CD4-positive, alpha-beta T cell treated with Interleukin-15 for 1 hour (primary cell): ENCODE measurements around the gene IMP4.

Experiments used
- DNase-seq: peaks from one replicate; pipeline ENCODE4 v3.0.0-alpha.2; 2020

IMP4 gene

DNA sequence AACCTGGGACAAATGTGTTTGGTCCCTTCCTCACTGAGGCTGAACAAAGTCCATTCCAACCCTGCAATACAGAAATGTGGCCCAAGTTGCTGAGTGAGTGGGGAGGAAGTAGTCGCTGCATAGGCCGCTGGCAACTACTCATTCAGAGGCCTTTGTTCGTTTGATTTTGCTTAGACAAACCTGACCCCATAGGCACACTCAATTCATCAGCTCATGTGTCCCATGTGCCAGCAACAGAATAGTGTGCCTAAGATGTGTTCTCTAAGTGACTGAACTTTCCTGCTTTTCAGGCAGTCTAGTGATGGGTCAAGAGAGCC, 36.2 kb downstream of the IMP4 start:
- DNase-seq = no peak

DNA sequence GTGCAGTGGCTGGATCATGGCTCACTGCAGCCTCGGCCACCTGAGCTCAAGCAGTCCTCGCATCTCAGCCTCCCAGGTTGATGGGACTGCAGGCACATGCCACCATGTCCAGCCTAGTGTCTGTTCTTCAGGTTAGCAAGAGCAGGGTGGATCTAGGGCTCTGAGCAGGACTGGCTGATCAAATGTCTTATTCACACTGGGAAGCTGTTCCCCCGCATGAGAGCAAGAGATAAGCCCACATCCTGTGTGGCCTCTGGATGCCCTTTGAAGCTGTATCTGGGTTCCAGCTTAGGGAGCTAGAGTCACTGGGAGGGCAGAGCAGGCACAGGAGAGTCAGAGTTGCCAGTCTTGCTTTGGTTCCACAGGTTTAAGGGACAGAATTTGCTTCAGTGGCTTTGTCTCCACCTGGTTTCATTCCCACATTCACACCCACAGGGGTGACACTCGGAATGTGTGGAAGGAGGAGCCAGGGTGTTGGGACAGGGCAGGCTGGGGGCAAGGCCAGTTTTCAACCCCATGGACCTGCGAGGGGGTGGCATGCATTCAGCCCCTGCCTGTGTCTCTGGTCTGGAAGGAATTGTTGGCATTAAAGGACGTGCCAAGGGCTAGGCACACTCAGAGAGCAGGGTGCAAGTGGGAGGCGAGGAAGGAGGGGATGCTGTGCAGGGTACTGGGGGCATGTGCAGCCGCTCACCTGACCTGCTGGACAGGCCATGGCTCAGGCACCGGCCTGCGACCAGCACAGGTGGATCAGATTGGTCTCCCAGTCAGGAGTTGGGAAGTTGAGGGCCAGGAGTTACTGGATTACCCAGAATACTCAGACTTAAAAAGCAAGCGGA, 37.6 kb downstream of the IMP4 start:
- DNase-seq = no peak

DNA sequence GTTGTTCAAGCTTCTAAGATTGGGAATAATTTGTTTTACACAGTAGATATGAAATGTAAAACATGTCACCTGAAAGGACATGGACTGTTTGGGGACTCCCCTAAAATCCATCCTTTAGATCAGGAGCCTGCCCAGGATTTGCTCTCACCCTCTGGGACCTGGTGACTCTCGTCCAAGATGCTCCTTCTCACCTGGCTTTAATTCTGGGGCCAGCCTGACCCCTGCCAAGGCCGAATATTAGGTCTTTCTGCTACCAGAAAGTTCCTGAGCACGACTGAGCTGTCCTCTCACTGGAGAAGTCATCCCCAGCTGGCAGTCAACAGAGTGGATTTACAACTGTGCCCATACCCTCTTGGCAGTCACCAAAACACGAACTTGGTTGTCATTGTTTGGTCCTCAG, 38.4 kb downstream of the IMP4 start:
- no peak for DNase-seq

DNA sequence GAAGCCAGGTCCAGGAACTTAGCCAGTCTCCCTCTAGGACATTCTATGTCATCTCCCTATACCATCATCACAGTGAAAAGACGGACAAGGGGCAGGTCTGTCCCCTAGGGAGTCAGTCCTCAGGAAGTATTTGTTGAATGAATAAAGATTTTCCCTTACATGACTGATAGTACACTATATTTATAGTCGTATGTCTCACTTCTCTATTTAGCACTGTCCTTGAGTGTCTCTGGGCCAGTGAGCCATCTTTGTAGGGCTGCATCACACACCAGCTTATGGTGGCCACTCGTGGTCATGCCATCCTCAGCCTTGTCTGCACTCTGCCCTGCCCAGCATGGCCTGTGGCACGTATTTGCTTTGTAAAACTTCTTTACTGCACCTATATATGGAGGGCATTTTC, 38.9 kb downstream of the IMP4 start:
- DNase-seq = no peak

DNA sequence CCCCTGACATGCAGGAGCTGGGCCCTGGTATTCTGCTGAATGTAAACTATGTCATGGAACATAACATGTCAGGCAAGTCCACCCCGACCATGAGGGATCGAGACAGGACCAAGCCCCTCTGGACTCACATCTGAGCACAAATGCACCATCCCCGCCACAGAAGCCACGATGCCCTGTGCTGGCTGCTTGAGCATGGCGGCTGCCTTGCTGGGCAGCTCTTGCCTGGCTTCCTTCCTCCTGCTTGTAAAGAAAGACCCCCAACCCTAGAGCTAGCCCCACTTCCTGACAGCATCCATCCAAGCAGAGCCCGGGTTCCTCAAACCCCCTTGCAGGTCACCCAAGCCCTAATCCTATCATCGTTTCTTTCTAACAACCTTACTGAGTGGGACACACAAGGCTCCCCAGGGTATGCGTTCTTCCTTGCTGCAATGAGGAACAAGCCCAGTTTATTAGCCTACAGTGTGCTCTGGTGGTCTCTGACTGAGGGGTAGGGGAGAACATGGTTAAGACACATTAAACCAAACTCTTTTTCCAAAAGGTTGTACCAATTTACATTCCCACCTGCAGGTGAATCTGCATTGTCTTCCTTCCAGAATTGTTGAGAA, 39.7 kb downstream of the IMP4 start:
- no peak for DNase-seq

DNA sequence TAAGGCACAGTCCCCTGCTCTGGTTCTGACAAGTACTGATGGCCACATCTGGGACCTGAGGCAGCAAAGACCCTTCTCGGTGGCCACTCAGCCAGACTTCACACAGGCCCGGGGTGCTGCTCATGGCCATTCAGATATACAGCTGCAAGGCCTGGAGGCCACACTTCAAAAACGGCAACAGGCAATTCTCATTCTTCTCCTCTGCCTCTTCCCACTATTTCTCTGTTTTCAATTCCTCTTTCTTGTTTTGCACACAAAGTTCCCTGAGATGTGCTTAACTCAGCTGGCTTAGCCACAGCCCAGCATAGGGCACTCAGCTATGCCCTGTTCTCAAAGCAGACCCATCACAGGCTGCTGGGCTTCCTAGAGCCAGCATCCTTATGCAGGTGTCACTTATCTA, 43.0 kb downstream of the IMP4 start:
- DNase-seq = no peak

DNA sequence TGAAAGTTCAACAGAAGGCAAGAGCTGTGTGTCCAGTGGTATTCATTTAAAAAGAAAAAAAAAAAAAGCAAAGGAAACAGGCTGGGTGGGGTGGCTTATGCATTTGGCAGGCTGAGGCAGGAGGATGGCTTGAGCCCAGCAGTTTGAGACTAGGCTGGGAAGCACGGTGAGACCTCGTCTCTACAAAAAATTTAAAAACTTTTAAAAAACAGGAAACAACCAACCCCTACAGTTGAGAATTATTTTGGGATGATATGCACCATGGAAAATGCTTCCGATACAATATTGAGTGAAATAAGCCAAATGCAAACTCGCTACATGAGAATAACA, 44.3 kb downstream of the IMP4 start:
- no peak for DNase-seq

DNA sequence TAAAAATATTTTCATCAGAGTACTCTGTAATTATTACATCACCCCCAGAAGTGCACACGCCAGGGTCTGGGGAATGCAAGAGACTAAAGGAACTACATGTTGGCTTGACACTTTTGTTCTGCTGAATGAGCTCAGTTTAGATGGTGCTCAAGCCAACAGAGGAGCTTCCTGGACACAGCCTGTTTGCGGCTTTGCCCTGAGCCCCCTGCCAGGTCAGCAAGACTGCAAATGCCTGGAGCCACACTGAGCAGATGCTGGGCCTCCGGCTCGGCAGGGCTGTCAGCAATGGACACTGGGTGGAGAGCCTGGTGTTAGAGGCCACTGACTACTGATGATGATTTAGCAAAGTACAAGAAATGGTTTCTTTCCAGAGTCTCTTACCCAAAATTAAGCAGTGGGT, 45.1 kb downstream of the IMP4 start:
- DNase-seq = no peak

DNA sequence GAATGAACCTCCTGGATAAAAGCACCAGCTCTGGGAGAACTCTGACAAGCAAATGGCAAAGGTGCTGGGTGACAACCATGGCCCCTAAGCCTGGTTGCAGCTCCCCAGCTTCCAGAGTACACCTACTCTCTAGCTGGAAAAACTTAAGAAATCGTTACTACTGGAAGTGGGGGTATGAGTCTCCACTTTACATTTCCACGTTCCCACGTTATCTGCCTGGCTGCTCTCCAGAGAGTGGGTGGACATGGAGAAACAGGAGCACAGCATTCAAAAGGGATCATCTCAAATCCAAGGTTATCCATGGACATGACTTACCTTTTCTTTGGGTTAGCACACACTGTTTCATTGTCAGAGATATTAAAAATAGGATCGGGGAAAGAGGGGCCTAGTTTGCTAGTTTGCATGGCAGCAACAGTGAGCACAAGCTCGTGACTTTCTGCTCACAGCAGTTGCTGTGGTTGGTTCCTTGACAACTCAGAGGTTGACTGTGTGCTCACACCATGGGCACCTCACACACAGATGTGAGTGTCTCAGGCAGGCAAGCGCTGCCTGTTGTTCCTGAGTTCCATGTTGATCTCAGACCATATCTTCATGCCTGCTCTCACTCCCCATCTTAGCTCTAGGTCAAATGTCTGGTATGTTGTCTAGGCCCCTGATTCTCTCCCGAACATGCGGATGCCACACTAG, 45.7 kb downstream of the IMP4 start:
- no peak for DNase-seq

DNA sequence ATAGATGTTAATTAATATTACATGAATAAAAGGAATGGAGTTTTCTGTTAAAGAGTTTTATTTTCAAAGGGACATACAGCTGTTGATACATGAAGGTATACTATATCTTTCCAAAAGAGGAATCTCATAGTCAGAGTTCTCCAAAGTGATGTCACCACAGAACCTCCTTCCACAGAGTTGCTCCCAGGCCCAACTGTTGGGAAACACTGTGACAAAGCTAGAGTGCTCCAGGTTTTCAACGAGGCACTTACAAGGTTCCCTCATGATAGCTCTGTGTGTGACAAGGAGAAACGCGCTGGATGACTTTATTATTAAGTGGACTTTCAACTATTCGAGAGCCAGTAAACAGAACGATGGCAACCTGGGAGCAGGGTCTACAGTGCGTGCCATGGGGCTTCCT, 46.7 kb downstream of the IMP4 start:
- no peak for DNase-seq

DNA sequence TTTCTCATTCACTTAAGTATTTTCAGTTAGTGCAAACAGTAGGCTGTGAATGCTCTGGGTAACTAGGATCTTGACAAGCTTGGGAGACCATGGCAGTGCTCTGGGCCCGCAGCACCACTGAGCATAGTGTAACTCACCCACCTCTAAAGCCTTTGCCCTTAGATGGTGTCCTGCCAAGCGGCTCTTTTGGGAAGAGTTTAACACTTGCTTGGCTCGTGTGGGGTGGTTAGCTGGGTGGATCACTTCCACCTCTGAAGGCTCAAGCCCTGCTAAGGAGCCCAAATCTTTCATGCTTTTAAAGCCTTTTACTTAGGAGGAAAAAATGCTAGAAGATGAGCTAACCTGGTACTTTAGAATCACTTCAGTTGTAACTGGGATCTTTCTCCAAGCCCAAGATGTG, 47.1 kb downstream of the IMP4 start:
- DNase-seq = no peak

DNA sequence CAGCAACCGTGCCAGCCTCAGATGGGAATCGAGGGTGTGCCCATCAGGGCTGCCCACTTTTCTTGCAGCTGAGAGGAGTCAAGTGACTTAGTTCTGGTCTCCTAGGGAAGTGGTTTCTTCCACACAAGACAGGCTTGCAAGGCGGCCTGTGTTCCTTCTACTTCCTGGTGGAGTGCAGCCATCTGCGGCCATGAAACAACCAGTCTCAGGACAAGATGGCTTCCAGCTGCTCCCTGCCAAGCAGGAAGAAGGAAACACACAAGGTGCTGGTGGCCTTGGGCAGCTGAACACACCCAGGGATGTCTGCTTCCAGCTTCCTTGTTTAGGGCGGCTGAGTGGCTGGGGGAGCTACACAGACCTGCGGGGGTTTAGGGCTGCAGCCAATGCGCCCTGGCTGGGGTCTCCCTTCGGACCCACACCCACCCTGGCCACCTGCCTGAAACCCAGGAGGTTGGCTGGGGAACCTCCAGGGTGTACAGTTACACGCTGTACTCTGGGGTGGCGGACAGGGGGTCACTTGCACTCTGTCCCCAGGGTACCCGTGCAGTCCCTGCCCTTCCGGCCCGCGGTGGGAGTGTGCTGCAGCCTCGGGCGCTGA, 47.9 kb downstream of the IMP4 start:
- no peak for DNase-seq

DNA sequence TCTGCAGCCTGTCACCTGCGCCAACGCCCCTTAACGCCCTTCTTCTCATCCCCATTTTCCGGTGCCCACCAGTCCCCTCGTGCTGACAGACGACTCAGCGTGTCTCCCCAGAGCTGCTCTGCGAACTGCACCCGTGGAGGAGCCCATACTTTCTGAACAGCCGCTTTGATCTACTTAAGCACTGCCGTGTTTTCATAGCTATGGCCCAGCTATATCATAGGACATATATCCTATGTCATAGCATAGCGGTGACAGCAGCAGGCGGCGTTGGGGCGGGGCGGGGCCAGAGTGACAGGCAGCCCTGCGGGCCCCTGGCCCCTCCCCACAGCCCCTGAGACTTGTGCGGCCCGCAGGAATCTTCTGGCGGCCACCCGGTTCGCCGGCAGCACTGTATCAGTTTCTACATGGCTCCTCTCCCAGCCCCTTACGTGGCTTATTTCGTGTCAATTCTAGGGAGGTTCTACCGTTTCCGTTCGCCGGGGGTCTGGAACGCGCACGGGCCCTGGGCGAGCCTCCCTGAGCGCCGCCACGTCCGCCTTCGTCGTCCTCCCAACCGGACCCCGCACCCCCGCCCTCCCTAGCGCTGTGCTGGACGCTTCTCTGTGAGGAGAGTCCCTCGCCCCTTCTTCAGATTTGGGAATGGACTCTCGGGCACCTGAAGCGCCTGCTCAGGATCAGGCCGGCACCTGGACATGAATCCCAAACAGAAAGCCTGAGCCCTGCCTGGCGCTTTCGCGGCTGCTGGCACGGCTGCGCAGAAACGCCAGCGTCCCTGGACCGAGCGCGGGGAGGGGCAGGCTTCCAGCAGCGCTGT, 48.6 kb downstream of the IMP4 start:
- peak; percentile 64 for DNase-seq

DNA sequence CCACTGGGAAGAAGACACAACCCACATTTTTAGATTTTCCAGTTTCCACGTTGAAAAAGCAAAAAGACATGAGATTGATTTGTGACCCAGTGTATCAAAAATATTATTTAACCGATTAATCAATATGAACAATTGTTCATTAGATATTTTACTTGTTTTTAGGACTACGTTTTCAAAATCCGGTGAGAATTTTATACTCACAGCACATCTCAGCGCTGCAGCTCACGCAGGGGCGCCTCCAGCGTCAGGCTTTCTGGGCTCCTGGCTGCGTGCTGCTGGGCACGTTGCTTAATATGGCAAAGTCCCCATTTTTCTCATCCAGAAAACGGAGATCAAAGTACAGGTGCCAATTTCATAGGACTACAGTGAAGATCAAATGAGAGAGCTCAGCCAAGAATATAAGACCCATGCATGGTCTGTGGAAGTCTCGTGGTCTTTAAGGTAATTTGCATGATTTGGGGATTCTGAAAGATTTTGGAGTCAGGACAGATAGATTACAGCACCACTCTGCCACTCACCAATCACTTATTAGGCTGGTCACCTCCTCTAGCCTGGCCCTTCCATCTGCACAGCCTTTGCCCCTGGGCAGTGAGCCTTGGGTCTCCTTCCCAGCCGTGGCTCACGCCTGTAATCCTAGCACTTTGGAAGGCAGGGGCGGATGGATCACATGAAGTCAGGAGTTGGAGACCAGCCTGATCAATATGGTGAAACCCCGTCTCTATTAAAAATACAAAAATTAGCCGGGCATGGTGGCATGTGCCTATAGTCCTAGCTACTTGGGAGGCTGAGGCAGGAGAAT, 49.4 kb downstream of the IMP4 start:
- no peak for DNase-seq

DNA sequence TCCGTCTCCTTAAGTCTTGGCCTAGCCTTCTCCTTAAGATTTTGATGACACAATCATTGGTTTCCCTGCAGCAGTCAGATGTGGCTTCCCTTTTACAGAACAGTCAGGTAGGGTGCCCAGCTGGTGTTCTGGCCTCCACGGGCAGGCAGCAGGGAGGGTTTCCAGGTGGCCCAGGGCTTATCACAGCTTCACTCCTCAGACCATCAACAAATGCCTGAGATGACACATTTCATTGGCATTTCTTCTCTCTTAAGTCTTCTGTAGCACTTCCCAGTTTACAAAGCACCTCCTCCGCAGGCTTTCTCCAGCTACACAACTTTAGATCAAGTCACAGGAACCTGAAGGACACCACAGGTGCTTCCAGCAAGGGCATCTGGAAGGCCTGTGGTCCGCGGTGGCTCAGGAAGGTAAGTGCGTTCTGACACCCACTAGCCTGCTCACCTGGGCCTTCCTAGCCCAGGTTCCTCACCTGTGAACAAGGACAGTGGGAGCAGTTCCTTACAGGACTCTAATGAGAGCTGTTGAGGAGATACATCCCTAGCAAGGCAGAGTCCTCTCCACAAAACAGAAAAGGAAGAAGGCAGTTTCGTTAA, 50.7 kb downstream of the IMP4 start:
- no peak for DNase-seq
